Gastrocnemius medialis (tissue), 4 donors: ENCODE measurements around the gene PDLIM1.

Experiments
- POLR2A ChIP-seq, 2 donors: fragments of 450-650 bp; IDR thresholded peaks; one replicate each; pipeline ENCODE4 v1.6.1; 2017; ENCODE audit warnings: antibody characterized with exemption in 2 of 2, mild to moderate bottlenecking in 2 of 2, moderate library complexity in 2 of 2
- TF ChIP-seq, protein P1 (sequence below), 5 experiments: fragments of 450-650 bp in 3 of 5; fragments of 200-600 bp in 2 of 5; sonication (generic) in 2 of 5; IDR thresholded peaks in 4 of 5; conservative IDR thresholded peaks in 1 of 5; 1 replicate in 4 of 5; 2 replicates in 1 of 5; pipeline ENCODE4 v1.5.1; 2016 to 2019; ENCODE audit warnings: antibody characterized with exemption in 5 of 5, mild to moderate bottlenecking in 3 of 5, moderate library complexity in 3 of 5

DNA sequence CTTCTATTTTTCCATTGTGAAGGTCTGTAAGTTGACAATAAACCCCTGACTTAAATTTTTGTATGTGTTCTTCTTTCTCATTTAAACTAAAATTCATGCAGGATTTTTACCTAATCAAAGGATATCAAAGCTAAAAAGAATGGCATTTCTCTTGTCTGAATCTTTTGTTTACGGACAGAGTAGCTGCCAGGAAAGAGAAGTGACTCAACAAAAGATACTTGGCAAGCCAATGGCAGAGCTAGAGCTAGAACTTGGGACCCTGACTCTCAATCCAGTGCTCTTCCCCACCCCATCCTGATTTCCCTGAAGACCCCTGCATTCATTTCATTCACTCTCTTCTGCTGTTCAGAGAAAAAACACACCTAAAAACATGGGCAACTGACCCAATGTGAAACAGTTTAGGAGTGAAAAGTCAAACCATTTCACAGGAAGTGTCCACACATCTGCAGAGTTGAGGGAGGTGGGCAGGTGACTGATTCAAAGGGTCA lies 40.2 kb upstream of the PDLIM1 start:
- TF ChIP-seq POLR2A (IDR thresholded peaks at IDR 0.05), result no peak
- TF ChIP-seq, protein P1, sequence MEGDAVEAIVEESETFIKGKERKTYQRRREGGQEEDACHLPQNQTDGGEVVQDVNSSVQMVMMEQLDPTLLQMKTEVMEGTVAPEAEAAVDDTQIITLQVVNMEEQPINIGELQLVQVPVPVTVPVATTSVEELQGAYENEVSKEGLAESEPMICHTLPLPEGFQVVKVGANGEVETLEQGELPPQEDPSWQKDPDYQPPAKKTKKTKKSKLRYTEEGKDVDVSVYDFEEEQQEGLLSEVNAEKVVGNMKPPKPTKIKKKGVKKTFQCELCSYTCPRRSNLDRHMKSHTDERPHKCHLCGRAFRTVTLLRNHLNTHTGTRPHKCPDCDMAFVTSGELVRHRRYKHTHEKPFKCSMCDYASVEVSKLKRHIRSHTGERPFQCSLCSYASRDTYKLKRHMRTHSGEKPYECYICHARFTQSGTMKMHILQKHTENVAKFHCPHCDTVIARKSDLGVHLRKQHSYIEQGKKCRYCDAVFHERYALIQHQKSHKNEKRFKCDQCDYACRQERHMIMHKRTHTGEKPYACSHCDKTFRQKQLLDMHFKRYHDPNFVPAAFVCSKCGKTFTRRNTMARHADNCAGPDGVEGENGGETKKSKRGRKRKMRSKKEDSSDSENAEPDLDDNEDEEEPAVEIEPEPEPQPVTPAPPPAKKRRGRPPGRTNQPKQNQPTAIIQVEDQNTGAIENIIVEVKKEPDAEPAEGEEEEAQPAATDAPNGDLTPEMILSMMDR (IDR thresholded peaks at IDR 0.05 in 4 of 5, conservative IDR thresholded peaks at IDR 0.05 in 1 of 5), result no peak
